GM12891 (cell line): ENCODE measurements around the gene ATP2A1.

Experiments used
- POLR2AphosphoS5 ChIP-seq: IDR thresholded peaks from 2 replicates; pipeline ENCODE4 v1.6.1; 2011; ENCODE audit warnings: low read depth, low read length, control low read depth
- SPI1 ChIP-seq: IDR thresholded peaks from 2 replicates; pipeline ENCODE4 v1.6.1; 2011; ENCODE audit warnings: low read depth, low read length, control low read depth
- TAF1 ChIP-seq: IDR thresholded peaks from 2 replicates; pipeline ENCODE4 v1.6.1; 2011; ENCODE audit warnings: low read depth, low read length, control low read depth

- TF ChIP-seq POLR2AphosphoS5 = no peak
- TF ChIP-seq SPI1 = no peak
- no peak for TF ChIP-seq TAF1
Observed at GRCh38 chr16:28845761-28846079, 32.6 kb upstream of the ATP2A1 start.
